Thyroid gland (tissue), 4 donors: ENCODE measurements around the gene TMEM132D. TPM values are rescaled to one million over a fixed set of nuclear protein-coding genes. Genes with fewer than 3 reads are reported as not detected.

Experiments used
- DNase-seq, 2 donors: peaks; one replicate each; pipeline ENCODE4 v3.0.0-alpha.2; 2019
- H3K27ac ChIP-seq, 3 donors: fragments of 200-600 bp; sonication (generic); 1 replicate in 2 of 3; 2 replicates in 1 of 3; pipeline ENCODE4 v1.5.1; 2016 to 2019; ENCODE audit warnings: mild to moderate bottlenecking in 1 of 3, moderate library complexity in 1 of 3
- H3K27me3 ChIP-seq: fragments of 200-600 bp; sonication (generic); one replicate; pipeline ENCODE4 v1.5.1; 2019
- H3K36me3 ChIP-seq, 2 donors: fragments of 200-600 bp; sonication (generic); one replicate each; pipeline ENCODE4 v1.5.1; 2016 to 2019
- H3K4me1 ChIP-seq, 2 donors: fragments of 200-600 bp; sonication (generic); one replicate each; pipeline ENCODE4 v1.5.1; 2017 to 2019
- H3K4me3 ChIP-seq, 3 donors: fragments of 200-600 bp; sonication (generic); replicated peaks in 1 of 3; 1 replicate in 2 of 3; 2 replicates in 1 of 3; pipeline ENCODE4 v1.5.1; 2016; ENCODE audit warnings: mild to moderate bottlenecking in 1 of 3
- H3K9me3 ChIP-seq: fragments of 200-600 bp; sonication (generic); one replicate; pipeline ENCODE4 v1.5.1; 2017
- POLR2A ChIP-seq, 2 donors: fragments of 450-650 bp; IDR thresholded peaks; one replicate each; pipeline ENCODE4 v1.6.1; 2017; ENCODE audit warnings: antibody characterized with exemption in 2 of 2, mild to moderate bottlenecking in 2 of 2, moderate library complexity in 1 of 2
- WGBS, 2 donors: methylation state at CpG; one replicate each; pipeline ENCODE4 v1.1.5; 2017; 5-methylcytosine and 5-hydroxymethylcytosine counted together
- intact Hi-C: fragments of 100-400 bp; cut with DNase I; formaldehyde crosslinking; loops from one replicate; pipeline ENCODE4 v1.15.1; 2023
- total RNA-seq, 4 donors: library from RNA; depleted of rRNA; stranded (reverse); fragments of >200 nt; gene quantifications; one replicate each; pipeline ENCODE4 v1.2.3, GENCODE V29; 2016
- TF ChIP-seq, protein P1 (sequence below), 6 experiments: fragments of 200-600 bp in 3 of 6; fragments of 450-650 bp in 3 of 6; sonication (generic) in 3 of 6; IDR thresholded peaks; one replicate each; pipeline ENCODE4 v1.5.1; 2016 to 2019; ENCODE audit warnings: antibody characterized with exemption in 6 of 6, mild to moderate bottlenecking in 2 of 6, inconsistent platforms in 1 of 6, moderate library complexity in 1 of 6

TMEM132D gene
- total RNA-seq, 4 donors from 2014 or later, result not detected

DNA sequence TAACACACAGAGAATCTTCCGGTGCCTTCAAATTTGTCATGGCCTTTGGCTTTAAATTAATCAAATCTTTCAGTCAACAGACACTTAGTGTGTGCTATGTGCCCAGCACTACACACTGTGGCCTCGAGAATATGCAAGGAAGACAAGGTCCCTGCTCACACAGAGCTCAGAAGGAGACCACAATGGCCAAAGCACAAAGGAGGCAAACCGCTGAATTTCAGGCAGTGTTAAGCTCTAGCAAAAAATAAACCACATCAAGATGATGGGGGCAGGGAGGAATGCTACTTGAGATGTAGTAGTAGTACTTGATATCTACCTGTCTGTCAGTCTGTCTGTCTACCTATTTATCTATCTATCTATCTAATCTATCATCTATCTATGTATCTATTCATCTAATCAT, 227.9 kb downstream of the TMEM132D start:
- 79 to 81% methylated on average over 3 of the region's 3 CpGs for WGBS, 2 donors
- TF ChIP-seq, protein P1, sequence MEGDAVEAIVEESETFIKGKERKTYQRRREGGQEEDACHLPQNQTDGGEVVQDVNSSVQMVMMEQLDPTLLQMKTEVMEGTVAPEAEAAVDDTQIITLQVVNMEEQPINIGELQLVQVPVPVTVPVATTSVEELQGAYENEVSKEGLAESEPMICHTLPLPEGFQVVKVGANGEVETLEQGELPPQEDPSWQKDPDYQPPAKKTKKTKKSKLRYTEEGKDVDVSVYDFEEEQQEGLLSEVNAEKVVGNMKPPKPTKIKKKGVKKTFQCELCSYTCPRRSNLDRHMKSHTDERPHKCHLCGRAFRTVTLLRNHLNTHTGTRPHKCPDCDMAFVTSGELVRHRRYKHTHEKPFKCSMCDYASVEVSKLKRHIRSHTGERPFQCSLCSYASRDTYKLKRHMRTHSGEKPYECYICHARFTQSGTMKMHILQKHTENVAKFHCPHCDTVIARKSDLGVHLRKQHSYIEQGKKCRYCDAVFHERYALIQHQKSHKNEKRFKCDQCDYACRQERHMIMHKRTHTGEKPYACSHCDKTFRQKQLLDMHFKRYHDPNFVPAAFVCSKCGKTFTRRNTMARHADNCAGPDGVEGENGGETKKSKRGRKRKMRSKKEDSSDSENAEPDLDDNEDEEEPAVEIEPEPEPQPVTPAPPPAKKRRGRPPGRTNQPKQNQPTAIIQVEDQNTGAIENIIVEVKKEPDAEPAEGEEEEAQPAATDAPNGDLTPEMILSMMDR (IDR thresholded peaks at IDR 0.05), result no peak
- TF ChIP-seq POLR2A (IDR thresholded peaks at IDR 0.05), result no peak
- DNase-seq, result no peak
- H3K4me1 ChIP-seq, result no peaks in the 10 kb centered on the region
- no peaks in the 10 kb centered on the region for H3K36me3 ChIP-seq
- H3K4me3 ChIP-seq, result no peak overlapping the region
- intact Hi-C loops, result no loop called here
- H3K27ac ChIP-seq, result no peak overlapping the region
- no peaks in the 10 kb centered on the region for H3K9me3 ChIP-seq
- no peaks in the 10 kb centered on the region for H3K27me3 ChIP-seq

DNA sequence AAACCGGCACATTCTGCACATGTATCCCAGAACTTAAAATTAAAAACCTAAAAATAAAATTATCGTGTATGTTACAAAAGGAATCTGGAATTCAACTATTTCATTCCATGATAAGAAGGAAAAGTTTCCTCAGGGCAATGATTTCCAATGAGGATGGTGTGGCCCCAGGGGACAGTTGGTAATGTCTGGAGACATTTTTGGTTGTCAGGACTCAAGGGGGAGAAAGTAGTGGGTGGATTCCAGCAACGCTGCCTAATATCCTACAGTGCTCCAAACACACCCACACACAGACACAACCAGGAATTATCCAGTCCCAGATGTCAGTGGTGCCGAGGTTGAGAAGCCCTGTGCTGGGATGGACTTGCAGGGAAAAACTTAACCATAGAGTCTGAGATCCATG, 228.3 kb downstream of the TMEM132D start:
- TF ChIP-seq, protein P1 (IDR thresholded peaks at IDR 0.05), result no peak
- TF ChIP-seq POLR2A (IDR thresholded peaks at IDR 0.05), result no peak
- Histone ChIP-seq H3K36me3 (no peaks in the 10 kb centered on the region), H3K27ac (no peak overlapping the region), H3K9me3 (no peaks in the 10 kb centered on the region), H3K4me3 (no peak overlapping the region), H3K4me1 (no peaks in the 10 kb centered on the region), H3K27me3 (no peaks in the 10 kb centered on the region)
- intact Hi-C loops, result no loop called here
- WGBS, 2 donors, result 74 to 83% methylated on average over 4 of the region's 4 CpGs
- no peak for DNase-seq

DNA sequence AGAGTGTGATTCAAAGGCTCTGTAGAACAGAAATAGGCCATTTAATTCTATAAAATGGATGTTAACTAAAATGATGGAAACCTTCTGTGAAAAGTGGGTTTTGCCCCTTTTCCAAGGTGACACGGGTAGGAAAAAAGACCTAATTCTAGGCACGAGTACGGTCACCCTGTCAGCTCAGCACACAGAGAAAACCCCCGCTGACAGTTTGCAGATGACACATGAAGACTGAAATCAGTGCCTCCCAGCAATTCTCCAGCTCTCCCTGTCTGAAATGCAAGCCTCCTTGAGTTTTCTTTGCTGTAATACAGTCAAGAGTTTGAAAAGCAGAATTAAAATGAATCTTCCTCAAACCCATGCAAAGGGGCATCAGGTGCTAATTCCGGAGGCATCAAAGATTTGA, 230.0 kb downstream of the TMEM132D start:
- intact Hi-C loops, result no loop called here
- Histone ChIP-seq H3K36me3 (no peaks in the 10 kb centered on the region), H3K4me1 (no peaks in the 10 kb centered on the region), H3K27me3 (no peaks in the 10 kb centered on the region), H3K4me3 (no peak overlapping the region), H3K9me3 (no peaks in the 10 kb centered on the region), H3K27ac (no peak overlapping the region)
- TF ChIP-seq, protein P1 (IDR thresholded peaks at IDR 0.05), result no peak
- no peak for TF ChIP-seq POLR2A (IDR thresholded peaks at IDR 0.05)
- DNase-seq, result no peak
- WGBS, 2 donors, result 64 to 72% methylated on average over 5 of the region's 5 CpGs

DNA sequence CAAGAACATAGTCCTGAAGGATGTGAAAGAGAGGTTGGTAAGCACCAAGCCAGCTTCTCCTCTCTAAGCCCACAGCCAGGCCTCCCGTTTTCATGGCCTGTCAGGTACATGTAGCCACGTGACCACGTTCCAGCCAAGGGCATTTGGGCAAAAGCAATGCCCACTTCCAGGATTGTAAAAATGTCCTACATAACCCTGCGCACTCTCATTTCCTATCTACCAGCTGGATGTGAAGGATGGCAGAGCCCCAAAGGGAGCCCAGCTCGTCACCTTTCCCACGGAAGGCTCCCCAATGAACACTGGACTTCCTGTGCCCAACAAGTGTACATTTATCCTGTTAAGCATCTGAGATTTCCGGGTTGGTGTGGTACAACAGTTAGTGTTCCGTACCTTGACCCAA, 231.7 kb downstream of the TMEM132D start:
- intact Hi-C loops, result no loop called here
- H3K4me1 ChIP-seq, result no peaks in the 10 kb centered on the region
- TF ChIP-seq POLR2A (IDR thresholded peaks at IDR 0.05), result no peak
- TF ChIP-seq, protein P1 (IDR thresholded peaks at IDR 0.05), result no peak
- H3K36me3 ChIP-seq, result no peaks in the 10 kb centered on the region
- H3K4me3 ChIP-seq, result no peak overlapping the region
- no peak overlapping the region for H3K27ac ChIP-seq
- H3K9me3 ChIP-seq, result no peaks in the 10 kb centered on the region
- no peak for DNase-seq
- 64 to 87% methylated on average over 8 of the region's 8 CpGs for WGBS, 2 donors
- no peaks in the 10 kb centered on the region for H3K27me3 ChIP-seq

DNA sequence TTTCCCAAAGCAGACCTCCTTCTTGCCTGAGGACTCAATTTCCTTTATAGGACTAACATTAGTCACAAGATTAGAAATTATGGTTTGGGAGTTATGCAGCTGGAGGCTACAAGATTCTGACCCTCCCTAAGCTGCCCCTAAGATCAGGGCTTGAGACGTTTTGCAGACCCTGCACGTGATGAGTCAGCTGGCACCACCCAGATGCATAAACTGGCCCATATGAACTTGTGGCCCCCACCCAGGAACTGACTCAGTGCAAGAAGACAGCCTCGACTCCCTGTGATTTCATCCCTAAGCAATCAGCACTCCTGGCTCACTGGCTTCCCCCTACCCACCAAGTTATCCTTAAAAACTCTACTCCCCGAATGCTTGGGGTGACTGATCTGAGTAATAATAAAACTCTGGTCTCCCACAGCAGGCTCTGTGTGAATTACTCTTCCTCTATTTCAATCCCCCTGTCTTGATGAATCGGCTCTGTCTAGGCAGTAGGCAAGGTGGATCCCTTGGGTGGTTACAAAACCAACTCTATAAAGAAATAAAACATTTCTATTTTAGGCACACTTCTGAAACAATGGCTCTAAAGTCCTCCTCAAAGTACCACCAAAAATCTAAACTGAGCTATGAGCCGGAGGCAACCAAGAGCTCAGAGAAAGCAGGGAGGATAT, 233.4 kb downstream of the TMEM132D start:
- no peaks in the 10 kb centered on the region for H3K4me1 ChIP-seq
- H3K27me3 ChIP-seq, result no peaks in the 10 kb centered on the region
- intact Hi-C loops, result no loop called here
- WGBS, 2 donors, result 70 to 75% methylated on average over 6 of the region's 6 CpGs
- H3K27ac ChIP-seq, result no peak overlapping the region
- no peaks in the 10 kb centered on the region for H3K9me3 ChIP-seq
- no peak for DNase-seq
- H3K4me3 ChIP-seq, result no peak overlapping the region
- TF ChIP-seq, protein P1 (IDR thresholded peaks at IDR 0.05), result no peak
- no peak for TF ChIP-seq POLR2A (IDR thresholded peaks at IDR 0.05)
- H3K36me3 ChIP-seq, result no peaks in the 10 kb centered on the region
